ENCODE data around the gene RERE.

GRCh38 chr1:8642114-8642513 lies 175.3 kb downstream of the RERE start:
- TF ChIP-seq GABPA (IDR thresholded peaks at IDR 0.05; ENCODE audit: low read depth) (no peak), FOXJ3 (CRISPR knock-in tag; IDR thresholded peaks at IDR 0.05) (no peak), EZH2phosphoT487 (IDR thresholded peaks at IDR 0.05; ENCODE audit: borderline replicate concordance, low read depth) (no peak), MXI1 (IDR thresholded peaks at IDR 0.05; ENCODE audit: low read depth, low read length) (no peak), USF2 (IDR thresholded peaks at IDR 0.05; ENCODE audit: borderline replicate concordance, low read depth, low read length) (no peak), YY1 (IDR thresholded peaks at IDR 0.05; ENCODE audit: low read depth) (no peak), POLR2AphosphoS5 (IDR thresholded peaks at IDR 0.05; ENCODE audit: low read depth, low read length) (no peak), JUND (IDR thresholded peaks at IDR 0.05) (no peak)
- TF ChIP-seq, protein P1, sequence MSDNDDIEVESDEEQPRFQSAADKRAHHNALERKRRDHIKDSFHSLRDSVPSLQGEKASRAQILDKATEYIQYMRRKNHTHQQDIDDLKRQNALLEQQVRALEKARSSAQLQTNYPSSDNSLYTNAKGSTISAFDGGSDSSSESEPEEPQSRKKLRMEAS (IDR thresholded peaks at IDR 0.05; ENCODE audit: low read depth), result no peak
- TF ChIP-seq, protein P2, sequence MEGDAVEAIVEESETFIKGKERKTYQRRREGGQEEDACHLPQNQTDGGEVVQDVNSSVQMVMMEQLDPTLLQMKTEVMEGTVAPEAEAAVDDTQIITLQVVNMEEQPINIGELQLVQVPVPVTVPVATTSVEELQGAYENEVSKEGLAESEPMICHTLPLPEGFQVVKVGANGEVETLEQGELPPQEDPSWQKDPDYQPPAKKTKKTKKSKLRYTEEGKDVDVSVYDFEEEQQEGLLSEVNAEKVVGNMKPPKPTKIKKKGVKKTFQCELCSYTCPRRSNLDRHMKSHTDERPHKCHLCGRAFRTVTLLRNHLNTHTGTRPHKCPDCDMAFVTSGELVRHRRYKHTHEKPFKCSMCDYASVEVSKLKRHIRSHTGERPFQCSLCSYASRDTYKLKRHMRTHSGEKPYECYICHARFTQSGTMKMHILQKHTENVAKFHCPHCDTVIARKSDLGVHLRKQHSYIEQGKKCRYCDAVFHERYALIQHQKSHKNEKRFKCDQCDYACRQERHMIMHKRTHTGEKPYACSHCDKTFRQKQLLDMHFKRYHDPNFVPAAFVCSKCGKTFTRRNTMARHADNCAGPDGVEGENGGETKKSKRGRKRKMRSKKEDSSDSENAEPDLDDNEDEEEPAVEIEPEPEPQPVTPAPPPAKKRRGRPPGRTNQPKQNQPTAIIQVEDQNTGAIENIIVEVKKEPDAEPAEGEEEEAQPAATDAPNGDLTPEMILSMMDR (IDR thresholded peaks at IDR 0.05), result no peak

Measured in SK-N-SH (cell line).